SK-MEL-5 (cell line): ENCODE measurements around the gene CUX1. TPM values are rescaled to one million over a fixed set of nuclear protein-coding genes. Genes with fewer than 3 reads are reported as not detected.
"Not testable (repeated sequence)": the region's sequence is repeated elsewhere in the genome, so short reads cannot be mapped to it uniquely, and the experiment has no call there.

Experiments used
- DNase-seq: peaks from one replicate; pipeline ENCODE4 v3.0.0-alpha.2; 2016; ENCODE audit warnings: low read depth, low spot score
- in situ Hi-C: cut with HindIII; loops from 2 replicates; pipeline ENCODE4 v1.10.0; 2016; ENCODE audit warnings: low sequenced_read_pairs, high pct_unique_total_duplicates, low pct_unique_long_range_greater_than_20kb
- total RNA-seq: library from RNA; depleted of rRNA; stranded (reverse); fragments of >200 nt; shearing (Covaris generic); gene quantifications from 2 replicates; pipeline ENCODE4 v1.2.3, GENCODE V29; 2014

CUX1 gene
- total RNA-seq, 1 experiment from 2014 or later: 43.6 TPM

- in situ Hi-C loops: no loop called here
- no peak for DNase-seq
Observed at GRCh38 chr7:101861218-101861775, 43.9 kb downstream of the CUX1 start.

GRCh38 chr7:101862280-101863220 lies 45.1 kb downstream of the CUX1 start:
- in situ Hi-C loops: no loop called here
- DNase-seq: no peak

GRCh38 chr7:101863598-101863997 lies 46.2 kb downstream of the CUX1 start:
- DNase-seq: no peak
- in situ Hi-C loops: no loop called here

GRCh38 chr7:101864039-101864438 lies 46.6 kb downstream of the CUX1 start:
- in situ Hi-C loops: no loop called here

GRCh38 chr7:101865031-101865430 lies 47.6 kb downstream of the CUX1 start:
- in situ Hi-C loops: no loop called here
- no peak for DNase-seq

More at GRCh38 chr7:101864039-101864438, 46.6 kb downstream of the CUX1 start:
- DNase-seq: no peak

GRCh38 chr7:101865455-101865854 lies 48.0 kb downstream of the CUX1 start:
- in situ Hi-C loops: no loop called here
- no peak for DNase-seq

- in situ Hi-C loops: no loop called here
- no peak for DNase-seq
Observed at GRCh38 chr7:101866328-101866727, 48.9 kb downstream of the CUX1 start.

- in situ Hi-C loops: no loop called here
- no peak for DNase-seq
Observed at GRCh38 chr7:101867265-101867664, 49.8 kb downstream of the CUX1 start.

- in situ Hi-C loops, DNase-seq: not testable (repeated sequence)
Observed at GRCh38 chr7:101867681-101868080, 50.3 kb downstream of the CUX1 start.

GRCh38 chr7:101868191-101868950 lies 50.9 kb downstream of the CUX1 start:
- DNase-seq: no peak
- in situ Hi-C loops: no loop called here

- in situ Hi-C loops: no loop called here
- DNase-seq: no peak
Observed at GRCh38 chr7:101869026-101869900, 51.8 kb downstream of the CUX1 start.

- in situ Hi-C loops: no loop called here
Observed at GRCh38 chr7:101869901-101870290, 52.5 kb downstream of the CUX1 start.

GRCh38 chr7:101870361-101871062 lies 53.1 kb downstream of the CUX1 start:
- DNase-seq: no peak
- in situ Hi-C loops: no loop called here

More at GRCh38 chr7:101869901-101870290, 52.5 kb downstream of the CUX1 start:
- DNase-seq: no peak

- no peak for DNase-seq
- in situ Hi-C loops: no loop called here
Observed at GRCh38 chr7:101871351-101871750, 53.9 kb downstream of the CUX1 start.

- in situ Hi-C loops: no loop called here
- no peak for DNase-seq
Observed at GRCh38 chr7:101874028-101874427, 56.6 kb downstream of the CUX1 start.

- no peak for DNase-seq
- in situ Hi-C loops: no loop called here
Observed at GRCh38 chr7:101875283-101875846, 57.9 kb downstream of the CUX1 start.
